CD14-positive monocyte (primary cell): ENCODE measurements around the gene LAMTOR3. TPM values are rescaled to one million over a fixed set of nuclear protein-coding genes. Genes with fewer than 3 reads are reported as not detected.
A peak's percentile ranks its signal among the peaks of the same experiment; 100 is the strongest.

Experiments
- DNase-seq, 3 donors: peaks; one replicate each; pipeline ENCODE4 v3.0.0-alpha.2; 2011 to 2022
- H2AFZ ChIP-seq: 2 replicates; pipeline ENCODE4 v1.6.0; 2012; ENCODE audit warnings: mild to moderate bottlenecking, low read depth, low read length, inconsistent platforms; ENCODE audit not compliant: insufficient read depth, poor library complexity, severe bottlenecking
- H3K27ac ChIP-seq, 2 donors: 1 replicate in 1 of 2; 2 replicates in 1 of 2; pipeline ENCODE4 v1.5.1; 2012 to 2013; ENCODE audit warnings: low read length in 2 of 2, control low read depth in 1 of 2, inconsistent platforms in 1 of 2, low read depth in 1 of 2, mild to moderate bottlenecking in 1 of 2
- H3K27me3 ChIP-seq, 2 donors: one replicate each; pipeline versions ENCODE4 v1.6.0 to v1.6.1; 2011 to 2013; ENCODE audit warnings: low read length in 2 of 2; ENCODE audit not compliant: control insufficient read depth in 2 of 2, insufficient read depth in 2 of 2
- H3K36me3 ChIP-seq, 2 donors: replicated peaks in 1 of 2; 1 replicate in 1 of 2; 2 replicates in 1 of 2; pipeline versions ENCODE4 v1.5.1 to v1.6.1; 2012 to 2013; ENCODE audit warnings: low read length in 2 of 2, control low read depth in 1 of 2, inconsistent platforms in 1 of 2, mild to moderate bottlenecking in 1 of 2; ENCODE audit not compliant: insufficient read depth in 2 of 2, control insufficient read depth in 1 of 2
- H3K4me1 ChIP-seq, 2 donors: 1 replicate in 1 of 2; 2 replicates in 1 of 2; pipeline versions ENCODE4 v1.5.1 to v1.6.1; 2012 to 2013; ENCODE audit warnings: low read length in 2 of 2, control low read depth in 1 of 2, inconsistent platforms in 1 of 2, mild to moderate bottlenecking in 1 of 2, moderate library complexity in 1 of 2; ENCODE audit not compliant: insufficient read depth in 2 of 2, control insufficient read depth in 1 of 2
- H3K4me2 ChIP-seq: replicated peaks from 2 replicates; pipeline ENCODE3; 2012; ENCODE audit warnings: low read length, moderate library complexity, mild to moderate bottlenecking; ENCODE audit not compliant: poor library complexity, severe bottlenecking; ENCODE audit errors: extremely low read depth
- H3K4me3 ChIP-seq, 3 experiments: fragments of 200-600 bp in 1 of 3; sonication (generic) in 1 of 3; replicated peaks in 1 of 3; 1 replicate in 2 of 3; 2 replicates in 1 of 3; pipeline ENCODE4 v1.5.1; 2011 to 2013; ENCODE audit warnings: low read length in 3 of 3, mild to moderate bottlenecking in 3 of 3, control low read depth in 2 of 3, low read depth in 2 of 3, inconsistent platforms in 1 of 3, moderate library complexity in 1 of 3
- H3K79me2 ChIP-seq: 2 replicates; pipeline ENCODE4 v1.6.0; 2012; ENCODE audit warnings: mild to moderate bottlenecking, control low read depth, inconsistent platforms, low read length, moderate library complexity; ENCODE audit not compliant: insufficient read depth
- H3K9ac ChIP-seq: 2 replicates; pipeline ENCODE4 v1.6.0; 2017; ENCODE audit warnings: low read length, mild to moderate bottlenecking; ENCODE audit not compliant: insufficient read depth, poor library complexity, severe bottlenecking
- H3K9me3 ChIP-seq, 2 donors: replicated peaks in 1 of 2; 1 replicate in 1 of 2; 2 replicates in 1 of 2; pipeline versions ENCODE4 v1.5.1 to v1.6.1; 2012 to 2013; ENCODE audit warnings: low read length in 2 of 2, control low read depth in 1 of 2; ENCODE audit not compliant: control insufficient read depth in 1 of 2, insufficient read depth in 1 of 2
- H4K20me1 ChIP-seq: 2 replicates; pipeline ENCODE4 v1.6.0; 2012; ENCODE audit warnings: mild to moderate bottlenecking, low read length, control low read depth, moderate library complexity; ENCODE audit not compliant: insufficient read depth
- H3K27ac Mint-ChIP-seq, 7 donors: one replicate each; pipeline ENCODE4 v1.8.0; 2020; ENCODE audit warnings: mild to moderate bottlenecking in 7 of 7, mixed read lengths in 7 of 7, moderate library complexity in 6 of 7, inconsistent platforms in 2 of 7
- H3K27me3 Mint-ChIP-seq, 3 donors: one replicate each; pipeline ENCODE4 v1.8.0; 2021 to 2022; ENCODE audit warnings: low read depth in 3 of 3, mild to moderate bottlenecking in 3 of 3, mixed read lengths in 3 of 3, moderate library complexity in 3 of 3, inconsistent platforms in 1 of 3
- H3K36me3 Mint-ChIP-seq, 2 donors: one replicate each; pipeline ENCODE4 v1.8.0; 2020; ENCODE audit warnings: mixed read lengths in 2 of 2, inconsistent platforms in 1 of 2, mild to moderate bottlenecking in 1 of 2
- H3K4me1 Mint-ChIP-seq: one replicate; pipeline ENCODE4 v1.8.0; 2020; ENCODE audit warnings: mild to moderate bottlenecking, mixed read lengths
- H3K4me3 Mint-ChIP-seq, 2 donors: one replicate each; pipeline ENCODE4 v1.8.0; 2020; ENCODE audit warnings: mild to moderate bottlenecking in 2 of 2, mixed read lengths in 2 of 2, moderate library complexity in 1 of 2
- H3K9me3 Mint-ChIP-seq, 7 donors: one replicate each; pipeline ENCODE4 v1.8.0; 2020 to 2022; ENCODE audit warnings: mixed read lengths in 7 of 7, mild to moderate bottlenecking in 6 of 7, moderate library complexity in 6 of 7, inconsistent platforms in 2 of 7
- CTCF ChIP-seq: fragments of 200-600 bp; IDR thresholded peaks from one replicate; pipeline ENCODE4 v1.8.0; 2022; ENCODE audit warnings: antibody characterized with exemption, mild to moderate bottlenecking
- WGBS: methylation state at CpG from one replicate; pipeline ENCODE4 v1.1.5; 2013; ENCODE audit warnings: missing lambda C conversion rate; ENCODE audit not compliant: insufficient coverage; 5-methylcytosine and 5-hydroxymethylcytosine counted together
- intact Hi-C, 2 donors: fragments of 100-400 bp; cut with micrococcal nuclease; formaldehyde crosslinking; loops; one replicate each; pipeline versions ENCODE4 v1.15.0 to v1.15.1; 2023
- polyA plus RNA-seq, 3 donors: library from polyadenylated mRNA; depleted of rRNA in 1 of 3; unstranded in 2 of 3; stranded (reverse) in 1 of 3; fragments of 300-500 nt in 2 of 3; fragments of >200 nt in 1 of 3; fragmentation: Illumina TruSeq in 2 of 3; gene quantifications; 1 replicate in 2 of 3; 2 replicates in 1 of 3; pipeline ENCODE4 v1.2.3, GENCODE V29; 2012 to 2021

Gene LAMTOR3
- polyA plus RNA-seq, 3 donors: 19.9 to 83.3 (median 62.5) TPM

DNA sequence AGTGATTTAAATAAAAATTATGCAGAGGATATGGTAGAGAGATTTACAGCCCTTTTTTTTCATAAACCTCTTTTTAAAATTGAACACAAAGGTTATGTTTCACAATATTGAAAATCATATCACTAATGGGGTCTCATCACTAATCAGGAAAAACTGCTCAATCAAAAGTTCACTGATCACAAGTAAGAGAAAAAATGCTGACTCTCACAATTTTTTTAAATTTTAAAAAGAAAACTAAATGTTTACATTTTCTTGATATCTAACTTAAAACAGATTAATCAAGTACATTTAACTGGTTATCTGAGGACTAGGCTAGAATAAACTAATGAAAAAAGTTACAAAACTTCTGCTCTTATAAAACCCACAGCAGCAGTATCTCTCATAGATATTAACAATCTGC is 8.5 kb downstream of the LAMTOR3 start:
- Mint-ChIP-seq H3K4me3 (no peak overlapping the region), H3K36me3 (peaks cover 42 to 56% of the 10 kb centered on the region in 2 donors), H3K27me3 (no peaks in the 10 kb centered on the region), H3K9me3 (no peaks in the 10 kb centered on the region), H3K27ac (no peak overlapping the region), H3K4me1 (peaks cover 6% of the 10 kb centered on the region)
- peaks cover 11% of the 10 kb centered on the region for H4K20me1 ChIP-seq
- H3K9me3 ChIP-seq: no peaks in the 10 kb centered on the region
- no peak for TF ChIP-seq CTCF
- peaks cover 51% of the 10 kb centered on the region for H3K79me2 ChIP-seq
- H3K27ac ChIP-seq: peak overlapping the region in 1 of 2 donors; percentile 17
- H3K4me2 ChIP-seq: no peak overlapping the region
- H3K27me3 ChIP-seq: no peaks in the 10 kb centered on the region
- no peak overlapping the region for H2AFZ ChIP-seq
- peaks cover 45 to 59% of the 10 kb centered on the region in 2 donors for H3K36me3 ChIP-seq
- no peak for DNase-seq
- no peaks in the 10 kb centered on the region for H3K4me1 ChIP-seq
- no peak overlapping the region for H3K4me3 ChIP-seq
- H3K9ac ChIP-seq: no peak overlapping the region
- intact Hi-C loops: loop anchor here (5.0 to 10.0 kb wide), 2 partner anchors 68 to 71 kb away; partner anchors contain the start of gene DAPP1 (in 2 of the 2)

DNA sequence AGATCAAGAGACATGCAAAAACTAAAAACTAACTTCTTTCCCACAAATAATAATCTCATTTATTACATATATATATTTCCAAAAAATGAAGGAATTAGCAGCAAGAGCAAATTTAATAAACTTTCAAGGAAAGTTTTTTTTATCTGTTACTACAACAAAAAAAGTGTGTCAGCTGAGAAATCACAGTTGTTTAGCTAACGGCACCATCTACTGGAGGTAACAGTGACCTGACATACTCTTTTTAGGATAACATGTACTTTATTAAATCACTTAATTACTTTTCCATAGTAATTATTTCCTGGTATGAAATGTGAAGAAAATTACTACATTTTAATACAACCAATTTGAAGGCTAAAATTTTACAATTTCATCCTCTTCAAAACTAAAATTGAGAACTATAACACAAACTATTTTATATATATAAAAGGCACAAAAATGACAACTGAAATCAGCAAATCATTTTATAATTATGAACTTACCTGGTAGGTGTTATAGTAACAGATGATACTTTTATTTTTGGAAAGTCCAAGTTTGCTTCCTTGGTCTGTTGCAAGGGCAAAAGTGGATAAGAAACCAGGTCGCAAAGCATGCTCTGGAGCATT is 9.1 kb downstream of the LAMTOR3 start:
- Histone ChIP-seq H2AFZ (no peak overlapping the region), H3K27me3 (no peaks in the 10 kb centered on the region), H3K36me3 (peaks cover 51 to 63% of the 10 kb centered on the region in 2 donors), H3K9me3 (no peaks in the 10 kb centered on the region), H3K4me1 (no peaks in the 10 kb centered on the region), H3K4me3 (no peak overlapping the region), H3K9ac (no peak overlapping the region), H4K20me1 (peaks cover 11% of the 10 kb centered on the region), H3K27ac (no peak overlapping the region), H3K4me2 (no peak overlapping the region), H3K79me2 (peaks cover 46% of the 10 kb centered on the region)
- no peaks in the 10 kb centered on the region for H3K27me3 Mint-ChIP-seq
- TF ChIP-seq CTCF: peak; percentile 74
- peaks cover 47 to 61% of the 10 kb centered on the region in 2 donors for H3K36me3 Mint-ChIP-seq
- H3K4me3 Mint-ChIP-seq: no peak overlapping the region
- no peaks in the 10 kb centered on the region for H3K9me3 Mint-ChIP-seq
- no CpG with 5 or more reads among the region's 2 CpGs for WGBS
- no peak overlapping the region for H3K27ac Mint-ChIP-seq
- intact Hi-C loops: loop anchor here (5.0 to 10.0 kb wide), 2 partner anchors 68 to 70 kb away; partner anchors contain the start of gene DAPP1 (in 2 of the 2)
- DNase-seq: peak; percentile 28 to 56 (median 48)
- peaks cover 6% of the 10 kb centered on the region for H3K4me1 Mint-ChIP-seq
